SKM-1 treated with dmso at 0.1 percent for 144 hours (cell line): ENCODE measurements around the gene IL15RA.
"Not testable (repeated sequence)": the region's sequence is repeated elsewhere in the genome, so short reads cannot be mapped to it uniquely, and the experiment has no call there.

Experiments used
- DNase-seq: peaks from one replicate; lab custom pipeline; 2025; ENCODE audit not compliant: unreplicated experiment; lab: John Stamatoyannopoulos, UW

Gene IL15RA

GRCh38 chr10:5970527-5970926 lies 6.8 kb downstream of the IL15RA start:
- no peak for DNase-seq

- no peak for DNase-seq
Observed at GRCh38 chr10:5970066-5970465, 7.3 kb downstream of the IL15RA start.

GRCh38 chr10:5968681-5969453 lies 8.5 kb downstream of the IL15RA start:
- DNase-seq: no peak

GRCh38 chr10:5968037-5968680 lies 9.2 kb downstream of the IL15RA start:
- no peak for DNase-seq

GRCh38 chr10:5965266-5965665 lies 12.1 kb downstream of the IL15RA start:
- no peak for DNase-seq

GRCh38 chr10:5964736-5965135 lies 12.6 kb downstream of the IL15RA start:
- no peak for DNase-seq

- DNase-seq: no peak
Observed at GRCh38 chr10:5963591-5963990, 13.8 kb downstream of the IL15RA start.

- no peak for DNase-seq
Observed at GRCh38 chr10:5963071-5963470, 14.3 kb downstream of the IL15RA start.

- DNase-seq: not testable (repeated sequence)
Observed at GRCh38 chr10:5962358-5962940, 14.9 kb downstream of the IL15RA start.

- no peak for DNase-seq
Observed at GRCh38 chr10:5961405-5962100, 15.8 kb downstream of the IL15RA start.

GRCh38 chr10:5960973-5961275 lies 16.4 kb downstream of the IL15RA start:
- not testable (repeated sequence) for DNase-seq

- no peak for DNase-seq
Observed at GRCh38 chr10:5960070-5960972, 17.0 kb downstream of the IL15RA start.

- no peak for DNase-seq
Observed at GRCh38 chr10:5959581-5960069, 17.7 kb downstream of the IL15RA start.

GRCh38 chr10:5959142-5959541 lies 18.2 kb downstream of the IL15RA start:
- no peak for DNase-seq

- no peak for DNase-seq
Observed at GRCh38 chr10:5958675-5959074, 18.7 kb downstream of the IL15RA start.

- DNase-seq: no peak
Observed at GRCh38 chr10:5958077-5958476, 19.3 kb downstream of the IL15RA start.

GRCh38 chr10:5956146-5956936 lies 21.0 kb downstream of the IL15RA start:
- no peak for DNase-seq

- DNase-seq: no peak
Observed at GRCh38 chr10:5953676-5954075, 23.7 kb downstream of the IL15RA start.

GRCh38 chr10:5952731-5953385 lies 24.5 kb downstream of the IL15RA start:
- no peak for DNase-seq
